GM12891 (cell line): ENCODE results near the gene IGFL4.

Source experiments
- POLR2A ChIP-seq: IDR thresholded peaks from 2 replicates; pipeline ENCODE4 v1.6.1; 2011; ENCODE audit warnings: low read depth, low read length, control low read depth
- POLR2AphosphoS5 ChIP-seq: IDR thresholded peaks from 2 replicates; pipeline ENCODE4 v1.6.1; 2011; ENCODE audit warnings: low read depth, low read length, control low read depth
- SPI1 ChIP-seq: IDR thresholded peaks from 2 replicates; pipeline ENCODE4 v1.6.1; 2011; ENCODE audit warnings: low read depth, low read length, control low read depth

DNA sequence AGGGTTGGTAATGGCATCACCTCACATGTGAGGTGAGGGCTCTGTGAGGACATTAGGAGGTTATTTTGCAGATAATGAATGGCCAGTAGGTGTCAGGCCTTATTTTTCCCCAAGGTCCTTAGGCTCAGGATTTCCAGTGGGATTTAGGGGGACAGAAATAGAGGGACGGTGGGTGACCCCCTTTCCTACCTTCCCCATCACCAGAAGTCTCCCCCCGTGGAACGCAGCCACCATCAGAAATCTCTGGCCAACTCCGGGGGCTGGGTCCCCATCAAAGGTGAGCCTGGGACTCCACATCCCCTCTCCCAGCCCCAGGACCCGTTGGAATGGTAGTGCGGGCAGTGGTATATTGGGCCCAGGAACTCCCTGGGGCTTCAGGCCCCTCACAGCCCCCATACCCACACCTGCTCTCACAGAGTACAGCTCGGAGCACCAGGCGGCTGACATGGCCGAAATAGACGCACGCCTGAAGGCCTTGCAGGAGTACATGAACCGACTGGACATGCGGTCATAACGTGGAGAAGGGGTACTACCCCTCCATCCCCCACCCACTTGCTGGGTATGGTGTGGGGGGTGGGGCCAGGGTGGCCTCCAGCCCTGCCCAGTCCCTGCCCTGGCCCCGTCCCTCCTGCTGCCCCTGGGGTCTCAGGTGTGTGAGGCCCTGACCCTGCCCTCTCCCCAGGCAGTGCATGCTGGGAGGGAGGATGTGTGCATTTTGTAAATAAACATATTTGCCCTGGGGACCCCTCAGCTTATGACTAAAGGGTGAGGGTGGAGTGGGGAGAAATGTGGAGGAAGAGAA lies 22.7 kb downstream of the IGFL4 start:
- no peak for TF ChIP-seq POLR2AphosphoS5
- TF ChIP-seq SPI1, result no peak
- no peak for TF ChIP-seq POLR2A
